Thyroid gland (tissue), 4 donors: ENCODE data around the gene SEMA5B.

ENCODE experiments used
- CTCF ChIP-seq, 6 experiments: fragments of 200-600 bp in 3 of 6; fragments of 450-650 bp in 3 of 6; sonication (generic) in 3 of 6; IDR thresholded peaks; one replicate each; pipeline ENCODE4 v1.5.1; 2016 to 2019; ENCODE audit warnings: antibody characterized with exemption in 6 of 6, mild to moderate bottlenecking in 2 of 6, inconsistent platforms in 1 of 6, moderate library complexity in 1 of 6
- POLR2A ChIP-seq, 2 donors: fragments of 450-650 bp; IDR thresholded peaks; one replicate each; pipeline ENCODE4 v1.6.1; 2017; ENCODE audit warnings: antibody characterized with exemption in 2 of 2, mild to moderate bottlenecking in 2 of 2, moderate library complexity in 1 of 2

GRCh38 chr3:123006609-123007008 lies 21.0 kb downstream of the SEMA5B start:
- no peak for TF ChIP-seq CTCF (IDR thresholded peaks at IDR 0.05)
- TF ChIP-seq POLR2A (IDR thresholded peaks at IDR 0.05) = no peak
